Right lobe of liver (tissue), 4 donors: ENCODE data around the gene NMD3.

Experiments
- CTCF ChIP-seq, 4 donors: fragments of 200-600 bp in 3 of 4; fragments of 450-650 bp in 1 of 4; IDR thresholded peaks; one replicate each; pipeline versions ENCODE4 v1.5.1 to v1.8.0; 2016 to 2022; ENCODE audit warnings: antibody characterized with exemption in 4 of 4, mild to moderate bottlenecking in 2 of 4
- POLR2A ChIP-seq: fragments of 450-650 bp; IDR thresholded peaks from one replicate; pipeline ENCODE4 v1.6.1; 2017; ENCODE audit warnings: antibody characterized with exemption, mild to moderate bottlenecking
- donor health status: DM: no; HTN: no; CAD: no.
- donor health status: DM: no; HTN: no; CAD: no.
- donor health status: DM: no; HTN: yes; CAD: no.

- TF ChIP-seq CTCF (IDR thresholded peaks at IDR 0.05) (no peak), POLR2A (no peak)
Measured at GRCh38 chr3:161215185-161215584, 5.9 kb upstream of the NMD3 start.
